H9 (cell line): ENCODE data around the gene LPP. TPM values are rescaled to one million over a fixed set of nuclear protein-coding genes. Genes with fewer than 3 reads are reported as not detected.
A peak's percentile ranks its signal among the peaks of the same experiment; 100 is the strongest.

Experiments
- DNase-seq: peaks from one replicate; pipeline ENCODE4 v3.0.0-alpha.2; 2017
- H2AFZ ChIP-seq: one replicate; pipeline ENCODE4 v1.6.1; 2013; ENCODE audit warnings: mild to moderate bottlenecking, low read length, control low read depth, moderate library complexity
- H2AK5ac ChIP-seq: 2 replicates; pipeline ENCODE4 v1.6.1; 2013; ENCODE audit warnings: low read length, control low read depth, mixed read lengths; ENCODE audit not compliant: insufficient read length
- H2BK120ac ChIP-seq: one replicate; pipeline ENCODE4 v1.6.1; 2013; ENCODE audit warnings: low read depth, mild to moderate bottlenecking, low read length, control low read depth, inconsistent platforms; ENCODE audit not compliant: poor library complexity, severe bottlenecking
- H2BK12ac ChIP-seq: 2 replicates; pipeline ENCODE4 v1.6.1; 2013; ENCODE audit warnings: low read length, control low read depth, mixed read lengths, low read depth; ENCODE audit not compliant: insufficient read length
- H2BK15ac ChIP-seq: 2 replicates; pipeline ENCODE4 v1.6.1; 2013; ENCODE audit warnings: low read depth, low read length, control low read depth
- H2BK20ac ChIP-seq: one replicate; pipeline ENCODE4 v1.6.1; 2013; ENCODE audit warnings: low read depth, mild to moderate bottlenecking, low read length, control low read depth, inconsistent platforms; ENCODE audit not compliant: poor library complexity, severe bottlenecking
- H2BK5ac ChIP-seq: 2 replicates; pipeline ENCODE4 v1.6.1; 2013; ENCODE audit warnings: low read length, control low read depth, mixed read lengths; ENCODE audit not compliant: insufficient read length
- H3K14ac ChIP-seq: 2 replicates; pipeline ENCODE4 v1.6.1; 2013; ENCODE audit warnings: low read length, control low read depth; ENCODE audit not compliant: insufficient read depth
- H3K18ac ChIP-seq: 2 replicates; pipeline ENCODE4 v1.6.1; 2013; ENCODE audit warnings: low read depth, mild to moderate bottlenecking, mixed read lengths, low read length, control low read depth; ENCODE audit not compliant: insufficient read length
- H3K23ac ChIP-seq: 2 replicates; pipeline ENCODE4 v1.6.1; 2013; ENCODE audit warnings: low read length, control low read depth, mixed read lengths, low read depth; ENCODE audit not compliant: insufficient read length
- H3K23me2 ChIP-seq: 2 replicates; pipeline ENCODE4 v1.6.1; 2013; ENCODE audit warnings: low read depth, mild to moderate bottlenecking, mixed read lengths, low read length, control low read depth; ENCODE audit not compliant: insufficient read length, poor library complexity, severe bottlenecking
- H3K27ac ChIP-seq: 2 replicates; pipeline ENCODE4 v1.5.1; 2013; ENCODE audit warnings: low read length, control low read depth, mixed read lengths, low read depth; ENCODE audit not compliant: insufficient read length
- H3K27me3 ChIP-seq: 2 replicates; pipeline ENCODE4 v1.6.1; 2013; ENCODE audit warnings: low read length, control low read depth, inconsistent platforms; ENCODE audit not compliant: insufficient read depth
- H3K4ac ChIP-seq: 2 replicates; pipeline ENCODE4 v1.6.1; 2013; ENCODE audit warnings: low read depth, mild to moderate bottlenecking, control low read depth, inconsistent platforms, low read length, moderate library complexity
- H3K4me1 ChIP-seq: 2 replicates; pipeline ENCODE4 v1.6.1; 2013; ENCODE audit warnings: low read length, control low read depth, inconsistent platforms; ENCODE audit not compliant: insufficient read depth
- H3K4me2 ChIP-seq: 2 replicates; pipeline ENCODE4 v1.6.1; 2013; ENCODE audit warnings: low read length, control low read depth, mixed read lengths; ENCODE audit not compliant: insufficient read length, insufficient read depth
- H3K56ac ChIP-seq: 2 replicates; pipeline ENCODE4 v1.6.1; 2013; ENCODE audit warnings: low read depth, mild to moderate bottlenecking, mixed read lengths, low read length, control low read depth; ENCODE audit not compliant: insufficient read length
- H3K79me1 ChIP-seq: 2 replicates; pipeline ENCODE4 v1.6.1; 2013; ENCODE audit warnings: low read depth, mild to moderate bottlenecking, moderate library complexity, low read length, control low read depth, inconsistent platforms; ENCODE audit not compliant: insufficient read depth, poor library complexity, severe bottlenecking
- H3K79me2 ChIP-seq: 2 replicates; pipeline ENCODE4 v1.6.1; 2013; ENCODE audit warnings: low read length, control low read depth, inconsistent platforms; ENCODE audit not compliant: insufficient read depth
- H3K9ac ChIP-seq: 2 replicates; pipeline ENCODE4 v1.6.1; 2013; ENCODE audit warnings: low read length, control low read depth, mixed read lengths; ENCODE audit not compliant: insufficient read length; ENCODE audit errors: extremely low read depth
- H3K9me3 ChIP-seq: one replicate; pipeline ENCODE4 v1.6.1; 2013; ENCODE audit warnings: low read depth, low read length, inconsistent platforms; ENCODE audit not compliant: control insufficient read depth
- H3T11ph ChIP-seq: one replicate; pipeline ENCODE4 v1.6.1; 2013; ENCODE audit warnings: mild to moderate bottlenecking, low read length, control low read depth, inconsistent platforms
- H4K20me1 ChIP-seq: one replicate; pipeline ENCODE4 v1.6.1; 2013; ENCODE audit not compliant: control insufficient read depth, insufficient read length, insufficient read depth
- H4K5ac ChIP-seq: 2 replicates; pipeline ENCODE4 v1.6.1; 2013; ENCODE audit warnings: low read depth, mild to moderate bottlenecking, mixed read lengths, low read length, control low read depth; ENCODE audit not compliant: insufficient read length
- H4K8ac ChIP-seq: replicated peaks from 2 replicates; pipeline ENCODE4 v1.6.1; 2013; ENCODE audit warnings: low read length, control low read depth, mixed read lengths, low read depth; ENCODE audit not compliant: insufficient read length
- H4K91ac ChIP-seq: 2 replicates; pipeline ENCODE4 v1.6.1; 2013; ENCODE audit warnings: low read depth, mild to moderate bottlenecking, moderate library complexity, mixed read lengths, low read length, control low read depth; ENCODE audit not compliant: insufficient read length
- H3K27ac Mint-ChIP-seq, 3 experiments: 2 replicates in 2 of 3; 3 replicates in 1 of 3; pipeline ENCODE4 v1.8.0; 2020 to 2021; ENCODE audit warnings: mixed read lengths in 3 of 3, mild to moderate bottlenecking in 1 of 3, moderate library complexity in 1 of 3
- H3K27me3 Mint-ChIP-seq: 2 replicates; pipeline ENCODE4 v1.8.0; 2021; ENCODE audit warnings: low read depth, mild to moderate bottlenecking, moderate library complexity, mixed read lengths
- H3K36me3 Mint-ChIP-seq, 3 experiments: 2 replicates in 2 of 3; 3 replicates in 1 of 3; pipeline ENCODE4 v1.8.0; 2020 to 2021; ENCODE audit warnings: low read depth in 3 of 3, mixed read lengths in 3 of 3; ENCODE audit not compliant: insufficient read depth in 1 of 3
- H3K4me1 Mint-ChIP-seq, 2 experiments: 2 replicates each; pipeline ENCODE4 v1.8.0; 2020; ENCODE audit warnings: mixed read lengths in 2 of 2
- H3K4me3 Mint-ChIP-seq, 2 experiments: 2 replicates in 1 of 2; 3 replicates in 1 of 2; pipeline ENCODE4 v1.8.0; 2020 to 2021; ENCODE audit warnings: mild to moderate bottlenecking in 2 of 2, mixed read lengths in 2 of 2, moderate library complexity in 1 of 2
- H3K9me3 Mint-ChIP-seq, 2 experiments: 2 replicates in 1 of 2; 3 replicates in 1 of 2; pipeline ENCODE4 v1.8.0; 2020; ENCODE audit warnings: mild to moderate bottlenecking in 2 of 2, mixed read lengths in 2 of 2, moderate library complexity in 1 of 2
- total RNA-seq: library from RNA; stranded (reverse); gene quantifications from 2 replicates; pipeline ENCODE4 v1.2.1, GENCODE V29; 2021
- TF ChIP-seq, protein P1 (sequence below): fragments of 200-600 bp; sonication (generic); conservative IDR thresholded peaks from 3 replicates; pipeline ENCODE4 v1.8.0; 2021; ENCODE audit warnings: antibody characterized with exemption, mild to moderate bottlenecking

Gene LPP
- total RNA-seq, 1 experiment from 2014 or later = 64.6 TPM

DNA sequence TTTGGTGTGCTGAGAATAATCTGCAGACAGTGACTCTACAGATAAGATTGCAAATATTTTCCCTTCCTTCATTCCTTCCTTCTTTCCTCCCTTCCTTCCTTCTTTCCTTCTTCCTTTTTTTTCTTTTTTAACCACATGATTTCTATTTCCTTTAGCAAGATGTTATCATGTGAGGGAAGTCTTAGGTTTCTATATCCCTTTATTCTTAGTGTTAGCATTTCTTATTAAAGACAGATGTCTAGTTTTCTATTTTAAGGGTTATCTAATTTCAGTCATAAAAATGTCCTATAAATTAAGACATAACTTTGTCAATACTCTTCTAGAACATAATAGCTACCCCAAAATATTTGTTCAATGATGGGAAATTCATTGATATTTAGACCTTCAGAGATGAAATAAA, 470.9 kb downstream of the LPP start:
- Histone ChIP-seq H3T11ph (no peak overlapping the region), H3K56ac (no peak overlapping the region), H2BK15ac (no peak overlapping the region), H3K18ac (no peak overlapping the region), H3K27me3 (no peaks in the 10 kb centered on the region), H3K4me2 (no peak overlapping the region), H3K9ac (no peak overlapping the region), H3K4ac (no peak overlapping the region), H4K91ac (no peak overlapping the region), H3K79me2 (no peaks in the 10 kb centered on the region), H2BK12ac (no peak overlapping the region), H4K20me1 (no peaks in the 10 kb centered on the region), H3K4me1 (no peaks in the 10 kb centered on the region), H2BK120ac (no peak overlapping the region), H2AK5ac (no peak overlapping the region), H3K23me2 (no peaks in the 10 kb centered on the region), H3K14ac (no peak overlapping the region), H2AFZ (no peak overlapping the region), H3K23ac (no peak overlapping the region), H3K27ac (no peak overlapping the region), H4K8ac (no peak overlapping the region), H2BK20ac (no peak overlapping the region), H3K79me1 (no peaks in the 10 kb centered on the region), H4K5ac (no peak overlapping the region), H2BK5ac (no peak overlapping the region), H3K9me3 (no peaks in the 10 kb centered on the region)
- no peak overlapping the region for H3K4me3 Mint-ChIP-seq
- H3K9me3 Mint-ChIP-seq = peaks cover under 1% of the 10 kb centered on the region in 2 experiments; a peak in 1 of 5 replicates
- TF ChIP-seq, protein P1, sequence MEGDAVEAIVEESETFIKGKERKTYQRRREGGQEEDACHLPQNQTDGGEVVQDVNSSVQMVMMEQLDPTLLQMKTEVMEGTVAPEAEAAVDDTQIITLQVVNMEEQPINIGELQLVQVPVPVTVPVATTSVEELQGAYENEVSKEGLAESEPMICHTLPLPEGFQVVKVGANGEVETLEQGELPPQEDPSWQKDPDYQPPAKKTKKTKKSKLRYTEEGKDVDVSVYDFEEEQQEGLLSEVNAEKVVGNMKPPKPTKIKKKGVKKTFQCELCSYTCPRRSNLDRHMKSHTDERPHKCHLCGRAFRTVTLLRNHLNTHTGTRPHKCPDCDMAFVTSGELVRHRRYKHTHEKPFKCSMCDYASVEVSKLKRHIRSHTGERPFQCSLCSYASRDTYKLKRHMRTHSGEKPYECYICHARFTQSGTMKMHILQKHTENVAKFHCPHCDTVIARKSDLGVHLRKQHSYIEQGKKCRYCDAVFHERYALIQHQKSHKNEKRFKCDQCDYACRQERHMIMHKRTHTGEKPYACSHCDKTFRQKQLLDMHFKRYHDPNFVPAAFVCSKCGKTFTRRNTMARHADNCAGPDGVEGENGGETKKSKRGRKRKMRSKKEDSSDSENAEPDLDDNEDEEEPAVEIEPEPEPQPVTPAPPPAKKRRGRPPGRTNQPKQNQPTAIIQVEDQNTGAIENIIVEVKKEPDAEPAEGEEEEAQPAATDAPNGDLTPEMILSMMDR = no peak
- peak overlapping the region in 1 of 3 experiments; percentile 23; a peak in 1 of 7 replicates for H3K27ac Mint-ChIP-seq
- H3K4me1 Mint-ChIP-seq = no peaks in the 10 kb centered on the region
- no peaks in the 10 kb centered on the region for H3K36me3 Mint-ChIP-seq
- no peaks in the 10 kb centered on the region for H3K27me3 Mint-ChIP-seq
- DNase-seq = no peak
